Activated T-cell treated with anti-CD3 and anti-CD28 coated beads, Interleukin-2, amount 50 U/mL, for 48 hours (primary cell): ENCODE measurements around the gene TALDO1.

ENCODE experiments used
- DNase-seq, 2 experiments: peaks; one replicate each; pipeline ENCODE4 v3.0.0-alpha.2; 2020

The TALDO1 gene

GRCh38 chr11:802018-802617 is 54.9 kb downstream of the TALDO1 start:
- no peak for DNase-seq

GRCh38 chr11:802693-803466 is 55.6 kb downstream of the TALDO1 start:
- no peak for DNase-seq

- no peak for DNase-seq
Measured at GRCh38 chr11:803467-803742, 56.1 kb downstream of the TALDO1 start.

- DNase-seq = no peak
Measured at GRCh38 chr11:803770-804598, 56.7 kb downstream of the TALDO1 start.

- no peak for DNase-seq
Measured at GRCh38 chr11:804599-804964, 57.3 kb downstream of the TALDO1 start.

GRCh38 chr11:808427-809286 is 61.4 kb downstream of the TALDO1 start:
- peak in 1 of 2 experiments; percentile 66 for DNase-seq

GRCh38 chr11:809287-810039 is 62.2 kb downstream of the TALDO1 start, which contains the start of gene RPLP2:
RPLP2 (plus strand) TSS chr11:809967; CDS start chr11:810235, 268 bp downstream.
- peak; percentile 99 for DNase-seq

GRCh38 chr11:810040-810567 is 62.8 kb downstream of the TALDO1 start:
- DNase-seq = peak in 1 of 2 experiments; percentile 44

- no peak for DNase-seq
Measured at GRCh38 chr11:811446-812245, 64.4 kb downstream of the TALDO1 start.

GRCh38 chr11:812390-812789 is 65.1 kb downstream of the TALDO1 start:
- no peak for DNase-seq

GRCh38 chr11:813072-813455 is 65.8 kb downstream of the TALDO1 start:
- no peak for DNase-seq

GRCh38 chr11:813456-814096 is 66.3 kb downstream of the TALDO1 start:
- DNase-seq = peak in 1 of 2 experiments; percentile 56
